ENCODE measurements around the gene FXYD2. TPM values are rescaled to one million over a fixed set of nuclear protein-coding genes. Genes with fewer than 3 reads are reported as not detected.

Gene FXYD2
- total RNA-seq, 2 donors from 2014 or later = 1.4 TPM; not detected in 1

DNA sequence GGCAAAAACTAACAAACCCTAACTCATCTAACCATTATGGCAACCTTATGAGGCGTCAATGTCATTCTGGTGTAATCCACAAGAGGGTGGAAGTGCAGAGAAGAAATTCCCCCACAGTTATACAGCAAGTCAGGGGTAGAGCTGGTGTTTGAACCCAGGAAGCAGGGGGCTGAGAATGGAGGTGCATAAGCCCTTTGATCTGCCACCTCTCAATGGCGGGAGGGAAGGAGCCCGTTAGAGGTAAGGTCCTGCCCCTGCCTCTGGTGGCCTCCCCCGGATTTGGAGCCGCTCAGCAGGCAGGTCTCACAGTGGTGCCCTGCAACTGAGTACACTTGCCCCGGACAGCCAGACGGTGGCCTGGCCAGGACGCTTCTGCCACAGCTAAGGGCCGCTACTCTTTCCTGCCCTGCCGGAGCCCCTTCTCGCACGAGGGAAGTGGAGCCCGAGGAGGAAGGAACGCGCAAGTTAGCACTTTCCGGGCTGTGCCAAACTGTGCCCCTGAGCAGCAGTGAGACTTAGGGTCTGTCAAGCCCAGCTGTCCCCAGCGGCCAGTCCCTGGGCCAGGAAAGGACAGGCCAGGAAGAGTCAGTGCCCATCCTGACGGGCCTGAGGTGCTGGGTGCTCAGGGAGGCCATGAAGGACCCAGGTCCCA is 1.1 kb downstream of the FXYD2 start:
- ATAC-seq (replicated peaks) = peak; percentile 16
- no peaks in the 10 kb centered on the region for H3K27me3 Mint-ChIP-seq
- no peaks in the 10 kb centered on the region for H3K9me3 Mint-ChIP-seq
- H3K4me1 Mint-ChIP-seq = peaks cover 18% of the 10 kb centered on the region
- H3K36me3 Mint-ChIP-seq (ENCODE audit: low read depth) = no peaks in the 10 kb centered on the region
- no peak overlapping the region for H3K4me3 Mint-ChIP-seq
- peak overlapping the region; percentile 53 for H3K27ac Mint-ChIP-seq

- no peaks in the 10 kb centered on the region for H3K27me3 Mint-ChIP-seq
- H3K4me1 Mint-ChIP-seq = peaks cover 23% of the 10 kb centered on the region
- H3K36me3 Mint-ChIP-seq (ENCODE audit: low read depth) = no peaks in the 10 kb centered on the region
- H3K4me3 Mint-ChIP-seq = no peak overlapping the region
- H3K9me3 Mint-ChIP-seq = no peaks in the 10 kb centered on the region
- H3K27ac Mint-ChIP-seq = peak overlapping the region; percentile 42
- ATAC-seq (replicated peaks) = peak; percentile 20
Observed at GRCh38 chr11:117822074-117823033, 2.2 kb downstream of the FXYD2 start.

- Mint-ChIP-seq H3K4me1 (peaks cover 22% of the 10 kb centered on the region), H3K9me3 (no peaks in the 10 kb centered on the region), H3K27me3 (no peaks in the 10 kb centered on the region), H3K36me3 (ENCODE audit: low read depth) (no peaks in the 10 kb centered on the region), H3K4me3 (no peak overlapping the region), H3K27ac (peak overlapping the region; percentile 42)
- no peak for ATAC-seq (replicated peaks)
Observed at GRCh38 chr11:117821431-117821830, 3.1 kb downstream of the FXYD2 start.

DNA sequence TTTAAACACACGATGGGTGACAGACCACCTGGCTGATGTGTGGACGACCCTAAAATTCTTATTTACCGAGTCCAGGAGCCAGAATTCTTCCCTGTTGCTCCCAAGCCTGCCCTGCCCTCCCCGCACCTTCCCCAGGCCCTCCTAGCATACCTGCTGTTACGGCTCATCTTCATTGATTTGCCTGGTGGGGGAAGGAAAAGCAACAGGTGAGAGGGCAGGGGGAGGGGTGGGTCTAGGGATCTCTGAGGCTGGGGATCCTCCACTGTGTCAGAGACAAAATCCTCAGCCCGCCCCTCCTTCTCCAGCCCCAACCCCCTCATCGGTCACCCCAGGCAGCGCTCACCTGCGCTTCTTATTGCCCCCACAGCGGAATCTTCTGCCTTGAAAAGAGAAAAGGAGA is 4.0 kb downstream of the FXYD2 start:
- Mint-ChIP-seq H3K36me3 (ENCODE audit: low read depth) (no peaks in the 10 kb centered on the region), H3K27ac (no peak overlapping the region), H3K27me3 (no peaks in the 10 kb centered on the region), H3K4me3 (no peak overlapping the region), H3K4me1 (peaks cover 23% of the 10 kb centered on the region), H3K9me3 (no peaks in the 10 kb centered on the region)
- no peak for ATAC-seq (replicated peaks)

DNA sequence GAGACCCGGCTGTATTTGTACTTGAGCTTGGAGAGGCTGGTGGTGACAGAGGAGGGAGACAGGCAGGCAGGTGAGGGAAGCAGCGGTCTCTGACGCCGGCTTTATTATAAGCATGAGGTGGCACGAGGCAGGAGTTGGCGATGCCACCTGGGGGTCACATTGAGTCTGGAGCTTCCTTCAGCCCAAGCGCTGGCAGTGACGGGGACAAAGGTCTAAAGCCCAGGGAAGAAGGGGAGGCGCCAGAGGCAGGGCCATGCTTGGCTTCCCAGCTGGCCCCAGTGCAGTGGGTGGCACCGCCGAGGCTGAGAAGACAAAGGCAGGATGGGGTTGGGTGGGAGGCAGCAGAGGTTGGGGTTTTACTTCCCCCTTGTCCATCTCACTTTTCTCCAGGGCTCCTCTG is 4.5 kb downstream of the FXYD2 start:
- Mint-ChIP-seq H3K4me1 (peaks cover 27% of the 10 kb centered on the region), H3K9me3 (no peaks in the 10 kb centered on the region), H3K36me3 (ENCODE audit: low read depth) (no peaks in the 10 kb centered on the region), H3K27me3 (no peaks in the 10 kb centered on the region), H3K27ac (peak overlapping the region; percentile 89), H3K4me3 (no peak overlapping the region)
- ATAC-seq (replicated peaks) = no peak

DNA sequence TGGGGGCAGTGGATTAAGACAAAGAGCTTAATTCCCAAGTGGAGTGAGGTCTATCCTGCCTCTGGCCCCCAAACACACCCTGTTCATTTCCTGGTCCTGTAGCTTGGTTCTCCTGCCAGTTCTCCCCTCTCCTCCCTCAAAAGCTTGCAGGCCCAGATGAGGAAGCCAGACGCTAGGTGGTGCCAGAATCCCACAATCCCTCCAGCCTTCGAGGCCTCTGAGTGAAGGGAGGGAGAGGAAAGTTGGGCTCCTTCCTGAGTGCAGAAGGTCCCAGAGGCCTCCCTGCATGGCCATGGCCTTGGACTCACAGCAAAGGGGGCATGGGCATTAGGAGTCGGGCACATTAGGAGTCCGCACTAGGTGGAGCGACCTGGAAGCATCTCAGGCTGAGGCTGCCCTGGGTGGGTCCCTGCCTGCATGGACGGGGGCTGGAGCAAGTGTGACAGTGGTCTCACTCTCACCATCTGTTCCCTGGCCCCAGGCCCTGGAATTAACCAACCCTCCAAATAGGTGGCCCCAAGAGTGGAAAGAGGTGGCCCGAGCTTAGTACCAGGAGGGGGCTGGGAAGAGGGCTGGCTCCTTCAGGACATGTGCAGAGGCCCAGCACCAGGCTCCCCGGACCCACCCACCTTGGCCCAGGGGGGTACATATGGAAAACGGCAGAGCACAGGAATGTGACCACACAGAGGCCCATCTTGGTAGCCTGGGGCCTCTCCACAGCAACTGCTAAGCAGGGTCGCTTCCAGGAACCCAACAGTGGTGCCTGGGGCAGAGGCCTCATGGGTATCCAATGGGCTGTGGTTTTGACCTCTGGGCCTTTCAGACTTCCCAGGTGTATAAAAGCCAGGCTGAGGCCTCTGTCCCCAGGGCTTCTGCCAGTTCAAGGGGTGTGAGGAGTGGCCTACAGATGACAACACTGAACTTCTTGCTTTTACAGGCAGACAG is 5.2 kb downstream of the FXYD2 start:
- Mint-ChIP-seq H3K27ac (peak overlapping the region; percentile 92), H3K9me3 (no peaks in the 10 kb centered on the region), H3K27me3 (no peaks in the 10 kb centered on the region), H3K4me1 (peaks cover 34% of the 10 kb centered on the region), H3K4me3 (peak overlapping the region; percentile 76), H3K36me3 (ENCODE audit: low read depth) (no peaks in the 10 kb centered on the region)
- no peak for ATAC-seq (replicated peaks)

GRCh38 chr11:117818041-117818873 is 6.3 kb downstream of the FXYD2 start:
- Mint-ChIP-seq H3K27me3 (no peaks in the 10 kb centered on the region), H3K4me1 (peaks cover 40% of the 10 kb centered on the region), H3K27ac (peak overlapping the region; percentile 92), H3K36me3 (ENCODE audit: low read depth) (no peaks in the 10 kb centered on the region), H3K4me3 (peak overlapping the region; percentile 76), H3K9me3 (no peaks in the 10 kb centered on the region)
- ATAC-seq (replicated peaks) = peak; percentile 59

GRCh38 chr11:117817368-117818040 is 7.0 kb downstream of the FXYD2 start:
- H3K4me1 Mint-ChIP-seq = peaks cover 43% of the 10 kb centered on the region
- no peaks in the 10 kb centered on the region for H3K27me3 Mint-ChIP-seq
- ATAC-seq (replicated peaks) = peak; percentile 60
- peak overlapping the region; percentile 92 for H3K27ac Mint-ChIP-seq
- H3K4me3 Mint-ChIP-seq = peak overlapping the region; percentile 76
- H3K36me3 Mint-ChIP-seq (ENCODE audit: low read depth) = no peaks in the 10 kb centered on the region
- H3K9me3 Mint-ChIP-seq = no peaks in the 10 kb centered on the region

DNA sequence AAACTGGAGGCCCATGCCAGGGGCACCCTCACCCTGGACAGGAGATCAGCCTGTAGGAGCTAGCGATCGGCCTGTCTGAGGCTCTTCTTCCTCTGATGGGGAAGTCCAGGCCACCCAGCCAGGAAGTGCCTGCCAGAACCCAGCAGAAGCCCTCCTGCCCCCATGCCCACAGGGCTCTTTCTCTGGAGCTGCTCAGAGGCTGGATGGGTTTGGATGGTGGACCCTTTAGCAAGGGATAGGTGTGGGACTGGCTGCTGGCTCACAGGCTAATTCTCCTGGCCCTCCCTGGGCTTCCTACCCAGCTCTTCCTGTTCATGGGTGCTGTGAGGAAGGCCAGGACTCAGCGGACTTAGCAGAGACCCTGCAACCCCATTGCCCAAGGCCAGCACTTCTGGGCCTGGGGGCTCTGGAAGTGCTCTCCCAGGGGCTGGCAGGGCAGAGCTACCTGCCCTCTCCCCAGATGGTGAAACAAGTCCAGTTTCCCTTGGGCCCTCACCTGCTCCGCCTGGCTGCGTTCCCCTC is 7.6 kb downstream of the FXYD2 start:
- H3K9me3 Mint-ChIP-seq = no peaks in the 10 kb centered on the region
- peak overlapping the region; percentile 92 for H3K27ac Mint-ChIP-seq
- H3K4me1 Mint-ChIP-seq = peaks cover 43% of the 10 kb centered on the region
- no peak for ATAC-seq (replicated peaks)
- H3K27me3 Mint-ChIP-seq = no peaks in the 10 kb centered on the region
- peak overlapping the region; percentile 76 for H3K4me3 Mint-ChIP-seq
- no peaks in the 10 kb centered on the region for H3K36me3 Mint-ChIP-seq (ENCODE audit: low read depth)

- Mint-ChIP-seq H3K36me3 (ENCODE audit: low read depth) (no peaks in the 10 kb centered on the region), H3K4me1 (peaks cover 43% of the 10 kb centered on the region), H3K27me3 (no peaks in the 10 kb centered on the region), H3K9me3 (no peaks in the 10 kb centered on the region), H3K4me3 (peak overlapping the region; percentile 76), H3K27ac (peak overlapping the region; percentile 92)
- ATAC-seq (replicated peaks) = no peak
Observed at GRCh38 chr11:117816151-117816741, 8.3 kb downstream of the FXYD2 start.

DNA sequence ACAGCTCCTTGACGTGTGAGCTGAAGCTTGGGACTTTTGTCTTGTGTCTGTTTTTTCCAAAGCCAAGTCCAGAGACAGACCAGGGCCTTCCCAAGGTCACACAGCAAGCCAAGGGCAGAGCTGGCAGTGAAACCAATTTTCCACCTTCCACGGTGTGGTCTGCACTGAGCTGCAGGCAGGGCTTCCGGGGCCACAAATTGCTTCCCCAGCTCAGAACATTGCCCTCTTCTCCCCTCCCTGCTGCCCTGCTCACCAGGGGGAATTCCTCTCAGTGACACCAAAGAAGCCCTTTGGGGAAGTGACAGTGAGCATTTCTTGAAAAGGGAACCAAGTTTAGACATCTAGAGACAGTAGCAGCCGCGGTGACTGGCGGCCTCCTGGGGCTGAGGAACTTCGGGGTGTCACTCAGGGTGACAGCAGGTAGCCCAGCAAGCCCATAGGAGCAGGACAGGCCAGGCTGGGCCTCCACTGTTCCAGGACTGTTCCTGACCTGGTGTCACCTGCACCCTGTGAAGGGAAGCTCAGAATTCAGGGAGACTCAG is 9.2 kb downstream of the FXYD2 start:
- ATAC-seq (replicated peaks) = peak; percentile 76
- Mint-ChIP-seq H3K4me1 (peaks cover 43% of the 10 kb centered on the region), H3K4me3 (peak overlapping the region; percentile 76), H3K36me3 (ENCODE audit: low read depth) (no peaks in the 10 kb centered on the region), H3K9me3 (no peaks in the 10 kb centered on the region), H3K27me3 (no peaks in the 10 kb centered on the region), H3K27ac (peak overlapping the region; percentile 92)

GRCh38 chr11:117814766-117815261 is 9.7 kb downstream of the FXYD2 start:
- peak overlapping the region; percentile 76 for H3K4me3 Mint-ChIP-seq
- H3K4me1 Mint-ChIP-seq = peaks cover 46% of the 10 kb centered on the region
- peaks cover 1% of the 10 kb centered on the region for H3K27me3 Mint-ChIP-seq
- H3K27ac Mint-ChIP-seq = peak overlapping the region; percentile 92
- no peaks in the 10 kb centered on the region for H3K36me3 Mint-ChIP-seq (ENCODE audit: low read depth)
- ATAC-seq (replicated peaks) = peak; percentile 53
- H3K9me3 Mint-ChIP-seq = no peaks in the 10 kb centered on the region

Measured in activated T-helper 17 cell treated with anti-CD3 and anti-CD28 coated beads, Interleukin-2, amount 50 U/mL, for 72 hours (primary cell).